ENCODE data around the gene KRTAP10-4. TPM values are rescaled to one million over a fixed set of nuclear protein-coding genes. Genes with fewer than 3 reads are reported as not detected.
"Not testable (repeated sequence)": the region's sequence is repeated elsewhere in the genome, so short reads cannot be mapped to it uniquely, and the experiment has no call there.

The KRTAP10-4 gene
- total and polyA plus RNA-seq, 2 experiments from 2014 or later = not detected

GRCh38 chr21:44547656-44548331 is 25.7 kb upstream of the KRTAP10-4 start:
- H3K27ac ChIP-seq = no peak overlapping the region
- H2AFZ ChIP-seq = no peak overlapping the region
- no peak overlapping the region for H3K9ac ChIP-seq
- H3K27me3 ChIP-seq (replicated peaks; ENCODE audit: insufficient read depth) = peaks cover 17% of the 10 kb centered on the region
- no peak for DNase-seq
- H3K9me3 ChIP-seq (ENCODE audit: low read depth) = no peaks in the 10 kb centered on the region
- no peaks in the 10 kb centered on the region for H3K36me3 ChIP-seq (ENCODE audit: low read depth)
- no peak overlapping the region for H3K4me3 ChIP-seq
- no peaks in the 10 kb centered on the region for H3K9me2 ChIP-seq (ENCODE audit: insufficient read depth)
- in situ Hi-C loops (cut with MboI) = no loop called here
- no peaks in the 10 kb centered on the region for H3F3A ChIP-seq (ENCODE audit: insufficient read depth)
- TF ChIP-seq EZH2 (IDR thresholded peaks at IDR 0.05; ENCODE audit: insufficient read depth, poor library complexity, severe bottlenecking) (no peak), EZH2phosphoT487 (IDR thresholded peaks at IDR 0.05; ENCODE audit: insufficient read depth, low read depth) (no peak)
- H3K4me2 ChIP-seq (ENCODE audit: unreplicated experiment) = no peak overlapping the region
- 11 to 15% methylated on average over 5 of the region's 5 CpGs for WGBS, 2 experiments (ENCODE audit: low coverage in 1 of 2, low lambda C conversion rate in 2 of 2, missing lambda C conversion rate in 2 of 2)
- H3K79me2 ChIP-seq (ENCODE audit: insufficient read depth) = no peaks in the 10 kb centered on the region
- H4K20me1 ChIP-seq (ENCODE audit: insufficient read depth) = no peaks in the 10 kb centered on the region
- H3K4me1 ChIP-seq (ENCODE audit: insufficient read depth) = no peaks in the 10 kb centered on the region

DNA sequence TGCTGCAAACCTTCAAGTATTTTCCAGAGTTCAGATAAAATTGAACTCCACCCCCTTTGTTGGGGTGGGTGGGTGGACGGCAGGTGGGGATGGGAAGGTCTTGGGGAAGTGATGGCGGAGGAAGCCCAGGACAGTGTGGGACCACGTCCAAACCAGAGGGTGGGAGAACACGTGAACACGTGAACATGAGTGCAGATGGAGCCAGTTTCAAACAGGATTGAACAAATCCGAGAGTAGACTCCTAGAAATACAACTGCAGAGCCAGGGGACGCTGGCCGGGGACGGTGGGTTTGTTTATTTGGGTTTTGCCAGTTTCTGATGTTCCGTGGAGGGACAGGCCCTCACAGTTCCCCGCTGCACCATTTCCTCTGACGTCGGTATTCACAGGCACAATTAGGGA is 25.1 kb upstream of the KRTAP10-4 start:
- no peak overlapping the region for H3K9ac ChIP-seq
- in situ Hi-C loops (cut with MboI) = no loop called here
- H3K79me2 ChIP-seq (ENCODE audit: insufficient read depth) = no peaks in the 10 kb centered on the region
- no peak overlapping the region for H2AFZ ChIP-seq
- H4K20me1 ChIP-seq (ENCODE audit: insufficient read depth) = no peaks in the 10 kb centered on the region
- H3K9me2 ChIP-seq (ENCODE audit: insufficient read depth) = no peaks in the 10 kb centered on the region
- no peak overlapping the region for H3K4me2 ChIP-seq (ENCODE audit: unreplicated experiment)
- H3K27me3 ChIP-seq (replicated peaks; ENCODE audit: insufficient read depth) = peaks cover 22% of the 10 kb centered on the region
- no peaks in the 10 kb centered on the region for H3F3A ChIP-seq (ENCODE audit: insufficient read depth)
- H3K4me1 ChIP-seq (ENCODE audit: insufficient read depth) = no peaks in the 10 kb centered on the region
- no peaks in the 10 kb centered on the region for H3K36me3 ChIP-seq (ENCODE audit: low read depth)
- TF ChIP-seq EZH2 (IDR thresholded peaks at IDR 0.05; ENCODE audit: insufficient read depth, poor library complexity, severe bottlenecking) (no peak), EZH2phosphoT487 (IDR thresholded peaks at IDR 0.05; ENCODE audit: insufficient read depth, low read depth) (no peak)
- no peak for DNase-seq
- WGBS, 2 experiments (ENCODE audit: low coverage in 1 of 2, low lambda C conversion rate in 2 of 2, missing lambda C conversion rate in 2 of 2) = 23 to 24% methylated on average over 13 of the region's 13 CpGs
- no peak overlapping the region for H3K27ac ChIP-seq
- no peak overlapping the region for H3K4me3 ChIP-seq
- H3K9me3 ChIP-seq (ENCODE audit: low read depth) = no peaks in the 10 kb centered on the region

DNA sequence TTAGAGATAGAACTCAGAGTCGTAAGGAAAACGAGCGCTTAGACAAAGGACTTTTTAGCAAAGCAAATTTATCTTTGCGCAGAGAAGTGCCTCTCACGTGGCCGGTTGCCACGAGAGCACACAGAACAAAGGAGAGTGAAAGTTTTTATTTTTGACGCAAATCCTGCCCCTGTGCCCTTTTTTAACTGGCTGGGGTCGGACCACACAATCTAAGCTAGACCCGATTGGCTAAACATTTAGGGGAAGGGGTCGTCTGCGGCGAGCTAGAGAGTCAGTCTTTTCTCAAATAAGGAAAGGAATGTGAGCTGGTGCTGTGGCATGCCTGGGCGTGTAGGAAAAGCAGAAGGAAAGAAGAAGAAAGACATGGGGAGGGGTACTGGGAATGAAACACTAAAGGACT is 24.6 kb upstream of the KRTAP10-4 start:
- WGBS, 2 experiments (ENCODE audit: low coverage in 1 of 2, low lambda C conversion rate in 2 of 2, missing lambda C conversion rate in 2 of 2) = 14 to 20% methylated on average over 14 of the region's 14 CpGs
- DNase-seq = no peak
- Histone ChIP-seq H3K36me3 (ENCODE audit: low read depth) (no peaks in the 10 kb centered on the region), H3F3A (ENCODE audit: insufficient read depth) (no peaks in the 10 kb centered on the region), H3K27me3 (replicated peaks; ENCODE audit: insufficient read depth) (peaks cover 27% of the 10 kb centered on the region), H3K79me2 (ENCODE audit: insufficient read depth) (no peaks in the 10 kb centered on the region), H3K9me2 (ENCODE audit: insufficient read depth) (no peaks in the 10 kb centered on the region), H3K9me3 (ENCODE audit: low read depth) (no peaks in the 10 kb centered on the region), H2AFZ (no peak overlapping the region), H3K4me2 (ENCODE audit: unreplicated experiment) (no peak overlapping the region), H4K20me1 (ENCODE audit: insufficient read depth) (no peaks in the 10 kb centered on the region), H3K4me3 (no peak overlapping the region), H3K9ac (no peak overlapping the region), H3K27ac (no peak overlapping the region), H3K4me1 (ENCODE audit: insufficient read depth) (no peaks in the 10 kb centered on the region)
- in situ Hi-C loops (cut with MboI) = no loop called here
- no peak for TF ChIP-seq EZH2 (IDR thresholded peaks at IDR 0.05; ENCODE audit: insufficient read depth, poor library complexity, severe bottlenecking)
- TF ChIP-seq EZH2phosphoT487 (IDR thresholded peaks at IDR 0.05; ENCODE audit: insufficient read depth, low read depth) = no peak

- no peak for DNase-seq
- no peak for TF ChIP-seq EZH2phosphoT487 (IDR thresholded peaks at IDR 0.05; ENCODE audit: insufficient read depth, low read depth)
- TF ChIP-seq EZH2 (IDR thresholded peaks at IDR 0.05; ENCODE audit: insufficient read depth, poor library complexity, severe bottlenecking) = no peak
- Histone ChIP-seq H3K4me3 (no peak overlapping the region), H3K9ac (no peak overlapping the region), H3K79me2 (ENCODE audit: insufficient read depth) (no peaks in the 10 kb centered on the region), H2AFZ (no peak overlapping the region), H3K4me1 (ENCODE audit: insufficient read depth) (no peaks in the 10 kb centered on the region), H4K20me1 (ENCODE audit: insufficient read depth) (no peaks in the 10 kb centered on the region), H3K27me3 (replicated peaks; ENCODE audit: insufficient read depth) (peaks cover 34% of the 10 kb centered on the region), H3K9me2 (ENCODE audit: insufficient read depth) (no peaks in the 10 kb centered on the region), H3F3A (ENCODE audit: insufficient read depth) (no peaks in the 10 kb centered on the region), H3K36me3 (ENCODE audit: low read depth) (no peaks in the 10 kb centered on the region), H3K27ac (no peak overlapping the region), H3K4me2 (ENCODE audit: unreplicated experiment) (no peak overlapping the region), H3K9me3 (ENCODE audit: low read depth) (no peaks in the 10 kb centered on the region)
- in situ Hi-C loops (cut with MboI) = no loop called here
- 41 to 42% methylated on average over 24 to 25 of the region's 25 CpGs for WGBS, 2 experiments (ENCODE audit: low coverage in 1 of 2, low lambda C conversion rate in 2 of 2, missing lambda C conversion rate in 2 of 2)
These were observed 23.9 kb upstream of the KRTAP10-4 start for GRCh38 chr21:44549525-44550211.

DNA sequence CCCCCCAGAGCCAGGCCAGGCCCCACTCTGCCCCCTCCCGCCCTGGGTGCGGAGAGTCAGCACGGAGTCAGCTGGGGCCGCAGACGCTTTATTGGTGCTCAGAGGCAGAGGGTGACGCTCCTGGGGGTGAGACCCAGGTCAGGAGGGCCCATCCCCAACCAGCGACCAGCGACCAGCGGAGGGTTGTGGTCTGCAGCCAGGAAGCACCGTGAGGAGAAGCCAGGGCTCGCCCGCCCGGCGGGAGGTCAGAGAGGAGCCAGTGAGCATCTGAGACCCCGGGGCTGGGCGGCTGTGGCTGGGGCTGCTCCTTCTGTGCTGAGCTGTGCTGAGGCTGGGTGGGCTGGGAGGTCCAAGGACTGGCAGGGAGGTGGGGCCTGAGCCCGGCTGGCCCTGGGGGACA is 23.2 kb upstream of the KRTAP10-4 start:
- H3K27ac ChIP-seq; H3K4me3 ChIP-seq; H3K4me1 ChIP-seq (ENCODE audit: insufficient read depth); H3K9ac ChIP-seq; H3K9me2 ChIP-seq (ENCODE audit: insufficient read depth); H3K9me3 ChIP-seq (ENCODE audit: low read depth); H3K79me2 ChIP-seq (ENCODE audit: insufficient read depth); in situ Hi-C loops (cut with MboI); DNase-seq; H4K20me1 ChIP-seq (ENCODE audit: insufficient read depth); H3K36me3 ChIP-seq (ENCODE audit: low read depth); H3F3A ChIP-seq (ENCODE audit: insufficient read depth); H3K4me2 ChIP-seq (ENCODE audit: unreplicated experiment); H2AFZ ChIP-seq: not testable (repeated sequence)
- peaks cover 38% of the 10 kb centered on the region for H3K27me3 ChIP-seq (replicated peaks; ENCODE audit: insufficient read depth)
- 53 to 55% methylated on average over 15 to 17 of the region's 17 CpGs for WGBS, 2 experiments (ENCODE audit: low coverage in 1 of 2, low lambda C conversion rate in 2 of 2, missing lambda C conversion rate in 2 of 2)

All from GM23248 (cell line).